HG02981 (cell line): ENCODE measurements around the gene NKAIN2.
"Not testable (repeated sequence)": the region's sequence is repeated elsewhere in the genome, so short reads cannot be mapped to it uniquely, and the experiment has no call there.

Experiments used
- ATAC-seq: cut with Tn5 transposase; IDR thresholded peaks from one replicate; pipeline ENCODE4 v1.9.1; 2021; ENCODE audit warnings: mild to moderate bottlenecking, moderate library complexity; ENCODE audit not compliant: unreplicated experiment

The NKAIN2 gene

DNA sequence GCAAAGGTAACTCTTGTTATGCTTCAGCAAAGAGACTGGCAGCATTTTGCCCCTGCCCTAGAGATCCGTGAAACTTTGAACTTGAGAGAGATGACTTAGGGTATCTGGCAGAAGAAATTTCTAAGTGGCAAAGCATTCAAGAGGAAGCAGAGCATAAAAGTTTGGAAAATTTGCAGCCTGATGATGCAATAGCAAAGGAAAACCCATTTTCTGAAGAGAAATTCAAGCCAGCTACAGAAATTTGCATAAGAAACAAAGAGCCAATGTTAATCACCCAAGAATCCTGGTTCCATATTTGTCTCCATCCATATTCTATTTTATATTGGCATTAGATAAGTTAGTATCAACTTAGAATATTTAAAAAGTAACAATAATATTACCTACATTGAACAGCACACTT, 934.1 kb downstream of the NKAIN2 start:
- ATAC-seq, result not testable (repeated sequence)

DNA sequence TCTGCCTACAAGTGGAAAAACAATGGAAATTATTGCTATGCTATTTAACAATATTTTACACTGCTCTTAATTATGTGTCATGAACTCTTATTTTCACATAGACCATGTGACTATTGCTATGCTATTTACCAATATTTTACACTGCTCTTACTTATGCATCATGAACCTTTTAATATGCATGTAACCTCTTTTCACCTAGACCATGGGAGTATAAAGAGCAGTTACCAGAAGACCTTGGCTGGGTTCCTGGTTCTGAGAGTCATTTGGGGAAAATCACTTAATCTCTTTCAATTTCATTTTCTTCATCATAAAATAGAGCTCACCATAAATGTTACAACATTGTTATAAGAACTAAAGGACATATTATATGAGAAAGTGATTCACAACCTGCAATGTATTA, 934.8 kb downstream of the NKAIN2 start:
- ATAC-seq, result no peak

- ATAC-seq, result no peak
Measured at GRCh38 chr6:124741341-124741740, 937.7 kb downstream of the NKAIN2 start.

GRCh38 chr6:124742971-124743370, 939.3 kb downstream of the NKAIN2 start:
- no peak for ATAC-seq

DNA sequence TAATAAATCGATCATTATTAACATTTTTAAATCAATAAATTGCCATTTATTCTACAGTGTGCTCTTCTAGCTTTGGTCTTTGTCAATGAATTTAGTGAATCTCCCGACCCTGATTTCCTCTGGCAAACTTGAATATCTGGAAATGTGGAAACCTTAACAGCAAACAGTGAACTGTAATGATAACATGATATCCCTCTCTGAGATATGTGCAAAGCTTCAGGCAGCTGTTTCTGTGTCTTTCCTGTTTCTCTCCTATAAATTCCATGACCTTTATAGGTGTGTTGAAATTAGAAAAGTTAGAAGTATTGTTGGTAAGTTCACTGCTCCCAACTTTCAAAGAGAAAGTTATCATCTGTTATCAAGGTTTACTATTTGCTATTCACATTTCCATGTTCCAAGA, 939.8 kb downstream of the NKAIN2 start:
- ATAC-seq, result no peak

DNA sequence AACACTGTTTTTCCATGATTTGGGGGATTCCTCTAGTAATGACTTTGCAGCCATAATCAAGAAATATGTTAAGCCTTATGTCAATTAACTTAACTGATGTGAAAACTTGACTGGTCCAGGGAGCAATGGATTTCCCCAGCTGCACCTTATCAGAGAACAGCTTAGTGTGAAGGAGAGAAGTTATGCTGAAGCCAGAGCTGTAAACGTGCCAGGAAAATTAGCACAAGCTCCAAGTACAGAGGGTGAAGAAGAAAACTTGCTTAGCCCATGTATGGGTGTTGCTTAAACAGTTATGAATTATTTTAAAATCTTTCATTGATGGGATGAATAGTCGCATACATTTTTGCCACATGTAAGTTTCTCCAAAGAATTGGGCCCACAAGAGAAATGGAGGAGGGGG, 943.7 kb downstream of the NKAIN2 start:
- ATAC-seq, result no peak

DNA sequence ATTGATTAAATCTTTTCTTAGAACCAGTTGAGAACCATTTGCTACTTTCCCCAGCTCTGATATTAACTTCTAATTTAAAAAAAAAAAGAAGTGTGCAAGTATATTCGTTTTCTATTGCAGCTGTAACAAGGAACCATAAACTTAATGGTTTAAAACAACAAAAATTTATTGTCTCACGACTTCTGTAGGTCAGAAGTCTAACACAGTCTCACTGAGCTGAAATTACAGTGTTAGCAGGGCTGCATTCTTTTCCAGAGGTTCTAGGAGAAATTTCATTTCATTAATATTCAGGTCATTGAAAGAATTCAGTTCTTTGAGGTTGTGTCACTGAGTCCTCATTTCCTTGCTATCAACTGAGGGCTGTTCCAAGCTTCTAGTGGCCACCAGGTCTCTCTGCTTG, 945.1 kb downstream of the NKAIN2 start:
- ATAC-seq, result no peak

DNA sequence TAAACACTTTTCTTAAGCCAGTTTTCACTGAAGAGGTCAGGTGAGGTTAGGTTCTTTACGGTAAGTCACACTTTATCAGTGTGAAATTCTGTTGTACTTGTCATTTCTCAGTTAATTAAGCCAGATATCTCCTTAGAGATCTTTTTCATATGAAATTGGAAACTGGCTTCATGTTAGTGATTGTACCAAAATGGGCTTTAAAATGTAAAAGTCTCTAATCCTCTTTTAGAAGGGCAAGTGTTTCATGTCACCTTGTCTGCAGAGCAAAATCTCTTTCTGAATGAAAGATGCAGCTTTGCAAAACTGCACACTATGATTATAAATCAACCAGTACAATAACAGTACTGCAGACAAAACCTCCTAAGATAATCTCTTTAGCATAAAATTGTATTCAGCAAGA, 949.3 kb downstream of the NKAIN2 start:
- no peak for ATAC-seq

DNA sequence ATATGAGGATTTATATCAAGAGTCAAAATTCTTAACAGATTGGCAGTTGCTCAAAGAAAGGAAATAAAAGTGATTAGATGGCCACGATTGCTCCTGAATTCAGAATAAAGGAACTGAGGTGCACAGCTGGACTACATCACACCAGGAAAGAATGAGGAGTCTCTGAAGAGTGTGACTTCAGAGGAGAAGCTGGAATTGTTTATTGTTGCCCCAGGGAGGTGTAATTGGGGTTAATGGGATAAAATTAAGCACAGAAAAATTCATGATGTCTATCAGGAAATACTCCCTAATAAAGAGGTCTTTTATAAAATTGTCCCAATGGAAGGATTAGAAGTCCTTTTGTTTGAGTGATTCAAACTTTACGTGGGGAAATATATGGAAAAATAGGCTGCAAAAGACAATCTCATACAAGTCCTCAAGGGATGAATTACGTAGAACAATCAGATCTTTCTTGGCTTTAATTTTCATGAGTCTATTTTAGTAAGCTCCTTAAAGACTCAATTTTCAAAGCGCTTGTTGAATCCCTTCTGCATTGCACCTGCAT, 950.0 kb downstream of the NKAIN2 start:
- no peak for ATAC-seq

DNA sequence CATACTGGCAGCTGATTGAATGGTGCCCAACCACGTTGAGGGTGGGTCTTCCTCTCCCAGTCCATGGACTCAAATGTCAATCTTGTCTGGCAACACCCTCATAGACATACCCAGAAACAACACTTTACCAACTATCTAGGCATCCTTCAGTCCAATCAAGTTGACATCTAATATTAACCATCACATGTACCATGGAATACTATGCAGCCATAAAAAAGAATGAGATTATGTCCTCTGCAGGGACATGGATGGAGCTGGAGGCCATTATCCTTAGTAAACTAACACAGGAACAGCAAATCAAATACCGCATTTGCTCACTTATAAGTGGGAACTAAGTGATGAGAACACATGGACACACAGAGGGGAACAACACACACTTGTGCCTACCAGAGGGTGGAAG, 951.7 kb downstream of the NKAIN2 start:
- ATAC-seq, result no peak

DNA sequence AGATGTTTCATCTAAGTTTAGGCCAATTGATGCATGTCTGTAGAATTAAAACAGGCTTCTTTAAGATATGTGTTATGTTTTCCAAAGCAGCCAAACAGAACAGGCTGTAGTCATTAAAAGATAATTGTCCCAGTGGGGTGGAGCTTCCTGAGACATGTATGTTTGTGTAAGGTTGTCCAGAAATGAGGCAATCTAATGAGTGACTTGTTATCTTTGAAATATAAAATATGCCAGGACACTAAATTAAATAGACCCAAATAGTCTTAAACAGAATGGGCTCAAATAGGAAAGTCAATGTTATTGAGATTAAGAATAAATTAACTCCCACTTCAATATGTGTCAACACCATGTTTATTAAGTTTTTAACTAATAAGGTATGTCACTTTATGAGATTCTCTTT, 953.9 kb downstream of the NKAIN2 start:
- ATAC-seq, result no peak

DNA sequence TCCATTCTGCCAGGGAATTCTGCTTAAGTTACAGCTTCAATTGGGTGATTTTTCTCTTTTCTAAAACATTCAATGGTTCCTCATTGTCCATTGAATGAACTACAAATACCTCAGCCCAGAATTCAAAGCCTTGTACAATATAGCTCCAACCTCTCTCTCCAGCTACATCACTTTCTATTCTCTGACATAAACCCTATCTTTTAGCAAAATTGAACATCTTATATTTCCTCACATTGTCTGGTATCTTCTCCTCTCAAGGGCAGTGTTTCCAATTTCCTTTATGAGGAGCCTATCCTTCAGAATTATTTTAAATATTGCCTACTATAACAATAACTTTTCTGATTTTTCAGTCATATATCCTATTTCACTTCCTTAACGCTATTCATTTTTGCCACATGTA, 955.0 kb downstream of the NKAIN2 start:
- ATAC-seq, result no peak

- ATAC-seq, result no peak
Measured at GRCh38 chr6:124765280-124765679, 961.6 kb downstream of the NKAIN2 start.

GRCh38 chr6:124768224-124768623, 964.6 kb downstream of the NKAIN2 start:
- ATAC-seq, result no peak

- ATAC-seq, result no peak
Measured at GRCh38 chr6:124769811-124770544, 966.3 kb downstream of the NKAIN2 start.

DNA sequence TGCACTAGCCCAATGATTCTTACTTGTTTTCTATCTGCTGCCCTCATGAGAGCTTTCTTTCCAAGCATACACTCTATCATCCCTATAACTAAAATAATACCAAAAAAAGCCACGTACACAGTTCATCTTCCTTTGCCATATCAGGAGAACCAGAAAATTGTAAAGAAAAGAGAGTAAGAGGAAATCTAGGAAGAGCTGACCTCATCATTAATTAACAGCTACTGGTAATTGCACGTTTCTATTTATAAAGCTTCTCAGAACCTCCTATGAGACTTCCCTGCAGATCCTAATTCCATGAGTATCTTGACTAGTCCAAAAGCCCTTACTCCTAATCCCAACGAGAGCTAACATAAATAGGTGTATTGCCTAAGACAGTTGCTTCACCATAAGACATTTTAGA, 967.1 kb downstream of the NKAIN2 start:
- ATAC-seq, result no peak

- ATAC-seq, result no peak
Measured at GRCh38 chr6:124772733-124773319, 969.2 kb downstream of the NKAIN2 start.

DNA sequence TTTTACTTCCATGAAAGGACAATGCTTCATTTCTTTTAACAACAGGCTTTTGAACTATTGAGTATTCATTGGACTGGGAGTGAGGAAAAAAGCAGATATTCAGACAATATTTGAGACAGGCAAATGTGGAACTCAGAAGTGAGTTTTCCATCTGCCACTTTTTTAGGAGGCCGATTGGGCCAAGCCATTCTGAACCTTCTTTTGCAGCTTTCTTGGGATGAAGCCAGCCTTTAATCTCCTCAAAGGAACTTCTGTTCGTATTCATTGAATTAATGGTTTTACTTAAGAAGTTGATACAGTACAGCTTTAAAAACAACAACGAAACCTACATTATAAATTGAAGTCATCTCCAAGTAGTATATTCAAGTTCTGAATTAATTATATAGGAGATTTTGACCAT, 971.5 kb downstream of the NKAIN2 start:
- no peak for ATAC-seq

- no peak for ATAC-seq
Measured at GRCh38 chr6:124777863-124778262, 974.2 kb downstream of the NKAIN2 start.

GRCh38 chr6:124780623-124781022, 977.0 kb downstream of the NKAIN2 start:
- no peak for ATAC-seq

GRCh38 chr6:124783344-124783743, 979.7 kb downstream of the NKAIN2 start:
- no peak for ATAC-seq

DNA sequence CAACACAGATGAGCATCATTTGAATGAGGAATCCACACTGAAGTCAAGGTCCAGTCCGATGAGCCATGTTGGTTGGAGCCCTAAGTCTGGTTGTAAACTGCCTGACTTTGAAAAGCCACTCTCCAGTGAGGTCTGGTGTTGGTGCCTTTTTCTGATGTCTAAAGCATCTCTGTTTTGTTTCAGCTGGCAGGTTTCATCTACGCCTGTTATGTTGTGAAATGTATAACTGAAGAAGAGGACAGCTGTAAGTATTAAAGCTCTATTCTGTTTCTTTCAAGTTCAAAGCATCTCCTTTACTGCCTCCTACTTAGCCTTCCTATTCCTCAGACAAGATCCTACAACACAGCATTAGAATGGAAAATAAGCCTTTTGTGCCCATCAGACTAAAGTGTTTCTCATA, 987.5 kb downstream of the NKAIN2 start:
- no peak for ATAC-seq

DNA sequence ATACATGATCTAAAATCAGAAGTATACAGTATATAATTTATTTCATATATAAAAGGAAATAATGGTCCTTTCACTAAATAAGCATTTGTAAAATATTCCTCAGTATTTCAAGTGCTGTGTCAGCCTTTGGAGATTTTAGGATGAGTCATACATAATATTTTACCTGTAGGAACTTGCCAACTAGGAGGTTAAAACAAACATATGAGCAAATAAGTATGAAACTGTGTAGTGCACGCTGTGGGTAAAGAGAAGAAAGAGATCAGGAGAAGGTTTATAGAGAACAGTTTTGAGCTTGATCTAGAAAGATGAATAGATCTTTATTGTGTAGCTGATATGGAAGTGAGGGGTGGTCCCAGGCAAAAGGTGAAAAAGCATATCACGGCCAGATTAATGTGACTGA, 988.7 kb downstream of the NKAIN2 start:
- no peak for ATAC-seq
